Subcutaneous preadipocyte (primary cell): Measurements from ENCODE around the gene EBF3. TPM values are rescaled to one million over a fixed set of nuclear protein-coding genes. Genes with fewer than 3 reads are reported as not detected.

Experiments used
- small RNA-seq: library from RNA; depleted of rRNA; stranded (forward); fragments of <200 nt; gene quantifications from one replicate; pipeline ENCODE3, GENCODE V24; 2012
- total RNA-seq: library from RNA; depleted of rRNA; stranded (reverse); fragments of >200 nt; gene quantifications from 2 replicates; pipeline ENCODE4 v1.2.3, GENCODE V29; 2012

The EBF3 gene, protein sequence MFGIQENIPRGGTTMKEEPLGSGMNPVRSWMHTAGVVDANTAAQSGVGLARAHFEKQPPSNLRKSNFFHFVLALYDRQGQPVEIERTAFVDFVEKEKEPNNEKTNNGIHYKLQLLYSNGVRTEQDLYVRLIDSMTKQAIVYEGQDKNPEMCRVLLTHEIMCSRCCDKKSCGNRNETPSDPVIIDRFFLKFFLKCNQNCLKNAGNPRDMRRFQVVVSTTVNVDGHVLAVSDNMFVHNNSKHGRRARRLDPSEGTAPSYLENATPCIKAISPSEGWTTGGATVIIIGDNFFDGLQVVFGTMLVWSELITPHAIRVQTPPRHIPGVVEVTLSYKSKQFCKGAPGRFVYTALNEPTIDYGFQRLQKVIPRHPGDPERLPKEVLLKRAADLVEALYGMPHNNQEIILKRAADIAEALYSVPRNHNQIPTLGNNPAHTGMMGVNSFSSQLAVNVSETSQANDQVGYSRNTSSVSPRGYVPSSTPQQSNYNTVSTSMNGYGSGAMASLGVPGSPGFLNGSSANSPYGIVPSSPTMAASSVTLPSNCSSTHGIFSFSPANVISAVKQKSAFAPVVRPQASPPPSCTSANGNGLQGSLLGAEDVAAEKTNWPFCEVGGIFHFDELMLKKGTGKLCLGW
- total RNA-seq, result 19.8 and 22.5 TPM in 2 replicates

GRCh38 chr10:129963641-129964501, at the start of gene EBF3:
EBF3 (minus strand) TSS chr10:129964274; CDS start chr10:129963768, 506 bp downstream.

Small RNAs within 50 kb of the gene (small RNA-seq; reads per million reads assigned to genes)
- gene AL354950.2, result not detected
- not detected for gene MIR4297

Other genes with a start within 250 kb of the EBF3 start
- 0.39 and 1.1 TPM in 2 replicates for gene C10orf143, start 146.6 kb upstream of the EBF3 start, total RNA-seq
- gene GLRX3, start 172.1 kb upstream of the EBF3 start, total RNA-seq, result 86.0 and 88.8 TPM in 2 replicates